Breast epithelium (tissue), 4 donors: ENCODE measurements around the gene IFITM10. TPM values are rescaled to one million over a fixed set of nuclear protein-coding genes. Genes with fewer than 3 reads are reported as not detected.
A peak's percentile ranks its signal among the peaks of the same experiment; 100 is the strongest.

ENCODE experiments used
- DNase-seq, 2 donors: peaks; one replicate each; pipeline ENCODE4 v3.0.0-alpha.2; 2019; ENCODE audit warnings: low spot score in 2 of 2
- H3K27ac ChIP-seq, 2 donors: fragments of 200-600 bp; sonication (generic) in 1 of 2; one replicate each; pipeline ENCODE4 v1.5.1; 2016 to 2019; ENCODE audit warnings: mild to moderate bottlenecking in 1 of 2
- H3K27me3 ChIP-seq, 2 donors: fragments of 200-600 bp; sonication (generic) in 1 of 2; one replicate each; pipeline versions ENCODE4 v1.5.1 to v1.6.0; 2017 to 2019; ENCODE audit warnings: control low read depth in 1 of 2, mild to moderate bottlenecking in 1 of 2
- H3K36me3 ChIP-seq: fragments of 200-600 bp; one replicate; pipeline ENCODE4 v1.5.1; 2019
- H3K4me1 ChIP-seq, 2 donors: fragments of 200-600 bp; sonication (generic); one replicate each; pipeline ENCODE4 v1.5.1; 2016 to 2019; ENCODE audit warnings: control low read depth in 1 of 2
- H3K4me3 ChIP-seq, 3 donors: fragments of 200-600 bp; sonication (generic); 1 replicate in 2 of 3; 2 replicates in 1 of 3; pipeline ENCODE4 v1.5.1; 2016 to 2019; ENCODE audit warnings: mild to moderate bottlenecking in 3 of 3, moderate library complexity in 2 of 3
- H3K9me3 ChIP-seq, 2 donors: fragments of 200-600 bp; sonication (generic) in 1 of 2; one replicate each; pipeline ENCODE4 v1.5.1; 2016 to 2019; ENCODE audit warnings: control low read depth in 1 of 2
- POLR2A ChIP-seq: fragments of 450-650 bp; IDR thresholded peaks from one replicate; pipeline ENCODE4 v1.6.1; 2016; ENCODE audit warnings: antibody characterized with exemption, mild to moderate bottlenecking, moderate library complexity
- POLR2AphosphoS5 ChIP-seq, 3 donors: sonication (generic); formaldehyde crosslinking; IDR thresholded peaks; one replicate each; pipeline ENCODE4 v1.6.1; 2017; ENCODE audit warnings: antibody characterized with exemption in 3 of 3
- intact Hi-C: fragments of 100-400 bp; cut with DNase I; formaldehyde crosslinking; loops from one replicate; pipeline ENCODE4 v1.15.1; 2023; ENCODE audit warnings: low total_unique reads
- total RNA-seq, 3 donors: library from RNA; depleted of rRNA; stranded (reverse); fragments of >200 nt; gene quantifications; one replicate each; pipeline ENCODE4 v1.1.0, GENCODE V29; 2016
- TF ChIP-seq, protein P1 (sequence below), 3 donors: fragments of 450-650 bp; IDR thresholded peaks; one replicate each; pipeline ENCODE4 v1.5.1; 2016 to 2017; ENCODE audit warnings: antibody characterized with exemption in 3 of 3, mild to moderate bottlenecking in 3 of 3, moderate library complexity in 3 of 3

Gene IFITM10
- total RNA-seq, 3 donors from 2014 or later, result 0.33 to 14.0 (median 1.4) TPM

GRCh38 chr11:1750840-1751530, 590 bp upstream of the IFITM10 start:
- peaks cover 0 to 6% of the 10 kb centered on the region in 2 donors for H3K4me1 ChIP-seq
- H3K9me3 ChIP-seq, result no peaks in the 10 kb centered on the region
- no peak for DNase-seq
- intact Hi-C loops, result no loop called here
- no peaks in the 10 kb centered on the region for H3K36me3 ChIP-seq
- H3K27ac ChIP-seq, result peak overlapping the region; percentile 52 to 72
- peaks cover 0 to 21% of the 10 kb centered on the region in 2 donors for H3K27me3 ChIP-seq
- H3K4me3 ChIP-seq, result no peak overlapping the region
- TF ChIP-seq, protein P1, sequence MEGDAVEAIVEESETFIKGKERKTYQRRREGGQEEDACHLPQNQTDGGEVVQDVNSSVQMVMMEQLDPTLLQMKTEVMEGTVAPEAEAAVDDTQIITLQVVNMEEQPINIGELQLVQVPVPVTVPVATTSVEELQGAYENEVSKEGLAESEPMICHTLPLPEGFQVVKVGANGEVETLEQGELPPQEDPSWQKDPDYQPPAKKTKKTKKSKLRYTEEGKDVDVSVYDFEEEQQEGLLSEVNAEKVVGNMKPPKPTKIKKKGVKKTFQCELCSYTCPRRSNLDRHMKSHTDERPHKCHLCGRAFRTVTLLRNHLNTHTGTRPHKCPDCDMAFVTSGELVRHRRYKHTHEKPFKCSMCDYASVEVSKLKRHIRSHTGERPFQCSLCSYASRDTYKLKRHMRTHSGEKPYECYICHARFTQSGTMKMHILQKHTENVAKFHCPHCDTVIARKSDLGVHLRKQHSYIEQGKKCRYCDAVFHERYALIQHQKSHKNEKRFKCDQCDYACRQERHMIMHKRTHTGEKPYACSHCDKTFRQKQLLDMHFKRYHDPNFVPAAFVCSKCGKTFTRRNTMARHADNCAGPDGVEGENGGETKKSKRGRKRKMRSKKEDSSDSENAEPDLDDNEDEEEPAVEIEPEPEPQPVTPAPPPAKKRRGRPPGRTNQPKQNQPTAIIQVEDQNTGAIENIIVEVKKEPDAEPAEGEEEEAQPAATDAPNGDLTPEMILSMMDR (IDR thresholded peaks at IDR 0.05), result no peak
- TF ChIP-seq POLR2A (no peak), POLR2AphosphoS5 (IDR thresholded peaks at IDR 0.05) (no peak)

DNA sequence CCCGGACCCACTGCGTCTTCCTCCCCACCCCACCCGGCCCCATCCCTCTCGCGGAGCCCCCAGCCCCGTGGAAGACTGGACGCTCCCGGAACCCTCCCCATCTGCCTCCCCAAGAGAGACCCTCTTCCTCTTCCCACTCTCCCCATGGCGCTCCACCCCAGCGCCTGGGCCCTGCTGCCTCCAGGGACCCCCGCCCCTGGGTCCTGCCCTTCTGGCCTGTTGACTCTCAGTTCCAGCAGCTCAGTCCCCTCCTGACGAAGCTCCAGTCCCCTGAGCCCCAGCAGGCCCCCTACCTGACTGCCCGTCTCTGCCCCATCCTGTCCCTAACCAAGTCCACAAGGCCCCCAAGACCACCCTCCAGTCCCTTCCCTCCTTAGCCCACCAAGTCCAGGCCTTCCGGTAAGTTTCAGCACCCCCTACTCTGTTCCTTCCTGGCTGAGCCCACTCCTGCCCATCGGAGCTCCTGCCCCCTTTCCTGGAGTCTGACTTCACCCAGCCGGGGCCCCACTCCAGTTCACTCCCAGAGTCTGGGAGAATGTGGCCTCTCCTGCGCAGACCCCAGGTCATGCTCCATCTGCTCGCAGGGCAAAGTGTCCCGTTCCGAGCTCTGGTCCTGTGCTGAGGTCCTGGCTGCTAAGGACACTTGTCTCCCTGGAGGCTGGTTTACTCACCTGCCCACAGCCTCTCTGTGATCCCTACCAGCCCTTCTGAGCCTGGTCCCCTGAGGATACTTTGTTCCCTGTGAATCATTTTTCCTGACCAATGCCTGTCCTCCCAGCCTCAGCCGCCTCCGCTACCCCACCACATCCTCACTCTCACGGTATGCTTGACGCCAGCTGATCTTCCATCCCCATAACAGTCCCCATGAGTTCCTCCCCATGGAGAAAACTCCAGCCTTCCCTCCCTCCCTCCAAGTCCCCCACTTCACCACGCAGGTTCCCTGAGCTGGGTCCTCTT, 722 bp downstream of the IFITM10 start:
- H3K4me3 ChIP-seq, result peak overlapping the region; percentile 33 to 65 (median 55)
- H3K27ac ChIP-seq, result peak overlapping the region; percentile 28 to 52
- H3K27me3 ChIP-seq, result peaks cover 0 to 21% of the 10 kb centered on the region in 2 donors
- TF ChIP-seq, protein P1 (IDR thresholded peaks at IDR 0.05), result no peak
- no peak for TF ChIP-seq POLR2A
- DNase-seq, result no peak
- H3K4me1 ChIP-seq, result peaks cover 0 to 6% of the 10 kb centered on the region in 2 donors
- no peaks in the 10 kb centered on the region for H3K36me3 ChIP-seq
- intact Hi-C loops, result no loop called here
- no peaks in the 10 kb centered on the region for H3K9me3 ChIP-seq

GRCh38 chr11:1748636-1749394, 1.6 kb downstream of the IFITM10 start:
- TF ChIP-seq POLR2AphosphoS5 (IDR thresholded peaks at IDR 0.05), result no peak
- TF ChIP-seq, protein P1 (IDR thresholded peaks at IDR 0.05), result no peak
- TF ChIP-seq POLR2A, result no peak
- peaks cover 0 to 21% of the 10 kb centered on the region in 2 donors for H3K27me3 ChIP-seq
- no peaks in the 10 kb centered on the region for H3K36me3 ChIP-seq
- H3K27ac ChIP-seq, result peak overlapping the region; percentile 28 to 52
- peak overlapping the region; percentile 33 to 65 (median 55) for H3K4me3 ChIP-seq
- no peak for DNase-seq
- no peaks in the 10 kb centered on the region for H3K9me3 ChIP-seq
- peaks cover 0 to 6% of the 10 kb centered on the region in 2 donors for H3K4me1 ChIP-seq
- intact Hi-C loops, result no loop called here

DNA sequence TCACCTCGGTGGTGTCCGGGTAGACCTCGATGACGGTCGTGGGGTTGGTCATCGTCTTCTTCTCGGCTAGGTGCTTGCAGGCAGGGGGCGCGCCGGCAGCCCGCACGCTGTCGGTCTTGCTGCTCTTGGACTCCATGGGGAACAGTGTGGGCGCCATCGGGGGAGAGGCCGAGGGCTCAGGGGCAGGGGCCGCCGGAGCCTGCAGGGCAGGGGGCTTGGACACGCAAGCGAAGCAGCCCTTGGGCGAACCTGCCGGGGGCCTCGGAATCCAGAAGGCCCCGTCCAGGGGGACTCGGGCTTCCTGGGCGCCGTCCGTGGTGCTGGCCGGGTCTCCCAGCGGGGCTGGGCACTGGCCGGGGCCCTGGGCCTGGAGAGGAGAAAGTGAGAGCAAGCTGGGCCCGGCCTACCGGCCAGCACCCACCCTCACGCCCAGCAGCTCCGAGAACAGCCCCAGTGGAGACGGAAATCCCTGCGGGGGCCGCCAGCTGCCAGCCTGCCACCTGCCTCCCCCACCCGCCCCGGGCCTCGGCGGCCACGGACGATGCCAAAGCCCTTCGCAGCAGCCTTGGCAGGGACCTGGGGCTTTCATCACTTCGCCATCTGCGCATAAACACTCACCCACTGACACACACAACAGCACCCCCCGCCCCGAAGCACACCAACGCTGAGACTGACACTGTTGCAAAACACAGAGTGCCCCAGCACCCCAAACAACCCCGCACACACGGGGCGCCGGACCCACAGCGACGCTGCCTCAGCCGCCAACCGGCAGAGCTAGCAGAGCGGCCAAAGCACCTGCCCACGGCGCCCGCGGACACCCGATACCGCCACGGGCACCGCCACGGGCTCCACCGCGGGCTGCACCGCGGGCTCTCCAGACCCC, 2.4 kb downstream of the IFITM10 start:
- peaks cover 0 to 6% of the 10 kb centered on the region in 2 donors for H3K4me1 ChIP-seq
- TF ChIP-seq, protein P1 (IDR thresholded peaks at IDR 0.05), result no peak
- no peak for TF ChIP-seq POLR2A
- no peak for TF ChIP-seq POLR2AphosphoS5 (IDR thresholded peaks at IDR 0.05)
- peak overlapping the region; percentile 33 to 65 (median 55) for H3K4me3 ChIP-seq
- DNase-seq, result no peak
- H3K27me3 ChIP-seq, result peaks cover 0 to 21% of the 10 kb centered on the region in 2 donors
- H3K9me3 ChIP-seq, result no peaks in the 10 kb centered on the region
- no peaks in the 10 kb centered on the region for H3K36me3 ChIP-seq
- intact Hi-C loops, result no loop called here
- H3K27ac ChIP-seq, result peak overlapping the region; percentile 28 to 52
